C4-2B (cell line): Measurements from ENCODE around the gene ENTPD1.

Experiments used
- H3K27ac ChIP-seq: fragments of 450-650 bp; 2 replicates; pipeline ENCODE4 v1.5.1; 2017
- CTCF ChIP-seq: fragments of 450-650 bp; conservative IDR thresholded peaks from 2 replicates; pipeline ENCODE4 v1.5.1; 2017; ENCODE audit warnings: mild to moderate bottlenecking
- ZFX ChIP-seq: fragments of 450-650 bp; IDR thresholded peaks from 2 replicates; pipeline ENCODE4 v1.6.1; 2017

ENTPD1 gene

GRCh38 chr10:95784279-95784913, 28.4 kb downstream of the ENTPD1 start:
- TF ChIP-seq ZFX = no peak
- TF ChIP-seq CTCF = no peak
- H3K27ac ChIP-seq = no peak overlapping the region

- H3K27ac ChIP-seq = no peak overlapping the region
- no peak for TF ChIP-seq ZFX
- TF ChIP-seq CTCF = no peak
Observed at GRCh38 chr10:95785317-95785716, 29.4 kb downstream of the ENTPD1 start.

GRCh38 chr10:95785942-95786669, 30.1 kb downstream of the ENTPD1 start:
- no peak overlapping the region for H3K27ac ChIP-seq
- no peak for TF ChIP-seq CTCF
- no peak for TF ChIP-seq ZFX

- H3K27ac ChIP-seq = no peak overlapping the region
- TF ChIP-seq CTCF (no peak), ZFX (no peak)
Observed at GRCh38 chr10:95787447-95787846, 31.5 kb downstream of the ENTPD1 start.

- H3K27ac ChIP-seq = no peak overlapping the region
- no peak for TF ChIP-seq ZFX
- no peak for TF ChIP-seq CTCF
Observed at GRCh38 chr10:95788830-95789229, 32.9 kb downstream of the ENTPD1 start.

GRCh38 chr10:95789902-95790301, 33.9 kb downstream of the ENTPD1 start:
- no peak overlapping the region for H3K27ac ChIP-seq
- TF ChIP-seq ZFX (no peak), CTCF (no peak)

GRCh38 chr10:95790982-95791381, 35.0 kb downstream of the ENTPD1 start:
- TF ChIP-seq ZFX = no peak
- TF ChIP-seq CTCF = no peak
- H3K27ac ChIP-seq = no peak overlapping the region
